WTC11 (cell line): ENCODE measurements around the gene ZFAND3. TPM values are rescaled to one million over a fixed set of nuclear protein-coding genes. Genes with fewer than 3 reads are reported as not detected.

Experiments used
- ARID4B ChIP-seq: sonication (generic); formaldehyde crosslinking; IDR thresholded peaks from 2 replicates; pipeline ENCODE4 v1.8.0; 2023; ENCODE audit warnings: missing genetic modification reagents, mild to moderate bottlenecking, borderline replicate concordance
- ATF2 ChIP-seq: sonication (generic); formaldehyde crosslinking; IDR thresholded peaks from 2 replicates; pipeline ENCODE4 v1.8.1; 2022; ENCODE audit warnings: low read depth, missing genetic modification reagents, borderline replicate concordance
- CBFB ChIP-seq: sonication (generic); formaldehyde crosslinking; IDR thresholded peaks from 2 replicates; pipeline ENCODE4 v1.8.1; 2022; ENCODE audit warnings: mild to moderate bottlenecking, low read depth, missing genetic modification reagents
- ELF4 ChIP-seq: sonication (generic); formaldehyde crosslinking; IDR thresholded peaks from 2 replicates; pipeline ENCODE4 v1.8.1; 2022; ENCODE audit warnings: low read depth, mild to moderate bottlenecking, moderate library complexity, missing genetic modification reagents
- FOXP1 ChIP-seq: sonication (generic); formaldehyde crosslinking; IDR thresholded peaks from 2 replicates; pipeline ENCODE4 v1.8.0; 2022; ENCODE audit warnings: missing genetic modification reagents, mild to moderate bottlenecking, moderate library complexity, borderline replicate concordance
- HMGA2 ChIP-seq: fragments of 250-450 bp; sonication (Bioruptor Pico); IDR thresholded peaks from 2 replicates; pipeline ENCODE4 v1.4.0; 2021; ENCODE audit warnings: mild to moderate bottlenecking, moderate library complexity
- HMGXB4 ChIP-seq: sonication (generic); formaldehyde crosslinking; IDR thresholded peaks from 2 replicates; pipeline ENCODE4 v1.8.1; 2023; ENCODE audit warnings: mild to moderate bottlenecking, moderate library complexity, missing genetic modification reagents
- IRF1 ChIP-seq: sonication (generic); formaldehyde crosslinking; IDR thresholded peaks from 2 replicates; pipeline ENCODE4 v1.8.0; 2023; ENCODE audit warnings: missing genetic modification reagents
- JUN ChIP-seq: sonication (generic); formaldehyde crosslinking; IDR thresholded peaks from 2 replicates; pipeline ENCODE4 v1.8.0; 2023; ENCODE audit warnings: mild to moderate bottlenecking, missing genetic modification reagents
- MAX ChIP-seq: sonication (generic); formaldehyde crosslinking; IDR thresholded peaks from 2 replicates; pipeline ENCODE4 v1.8.0; 2022; ENCODE audit warnings: mild to moderate bottlenecking, missing genetic modification reagents
- NR1H2 ChIP-seq: sonication (generic); formaldehyde crosslinking; IDR thresholded peaks from 2 replicates; pipeline ENCODE4 v1.9.0; 2021; ENCODE audit warnings: mild to moderate bottlenecking, moderate library complexity, missing genetic modification reagents
- NR2C2 ChIP-seq: sonication (generic); formaldehyde crosslinking; IDR thresholded peaks from 2 replicates; pipeline ENCODE4 v1.8.0; 2022; ENCODE audit warnings: mild to moderate bottlenecking, missing genetic modification reagents
- NR3C1 ChIP-seq: sonication (generic); formaldehyde crosslinking; conservative IDR thresholded peaks from 2 replicates; pipeline ENCODE4 v1.8.1; 2023; ENCODE audit warnings: low read depth, mild to moderate bottlenecking, missing genetic modification reagents
- OVOL2 ChIP-seq: fragments of 250-450 bp; sonication (Bioruptor Pico); IDR thresholded peaks from 2 replicates; pipeline ENCODE4 v1.9.0; 2021; ENCODE audit warnings: mild to moderate bottlenecking, borderline replicate concordance
- RORB ChIP-seq: fragments of 250-450 bp; sonication (Bioruptor Pico); IDR thresholded peaks from 2 replicates; pipeline ENCODE4 v1.9.0; 2021; ENCODE audit warnings: mild to moderate bottlenecking
- SMAD4 ChIP-seq: sonication (generic); formaldehyde crosslinking; IDR thresholded peaks from 2 replicates; pipeline ENCODE4 v1.8.0; 2022; ENCODE audit warnings: mild to moderate bottlenecking, missing genetic modification reagents
- ZBTB43 ChIP-seq: sonication (generic); formaldehyde crosslinking; IDR thresholded peaks from 2 replicates; pipeline ENCODE4 v1.8.1; 2023; ENCODE audit warnings: mild to moderate bottlenecking, missing genetic modification reagents
- ZMAT4 ChIP-seq: fragments of 250-450 bp; sonication (Bioruptor Pico); IDR thresholded peaks from 2 replicates; pipeline ENCODE4 v1.9.0; 2021; ENCODE audit warnings: mild to moderate bottlenecking
- ZNF219 ChIP-seq: sonication (generic); formaldehyde crosslinking; IDR thresholded peaks from 2 replicates; pipeline ENCODE4 v1.8.0; 2023; ENCODE audit warnings: missing genetic modification reagents, mild to moderate bottlenecking, borderline replicate concordance
- ZNF425 ChIP-seq: fragments of 250-450 bp; sonication (Bioruptor Pico); conservative IDR thresholded peaks from 2 replicates; pipeline ENCODE4 v1.9.0; 2021; ENCODE audit warnings: mild to moderate bottlenecking
- ZNF532 ChIP-seq: fragments of 250-450 bp; sonication (Bioruptor Pico); IDR thresholded peaks from 2 replicates; pipeline ENCODE4 v1.9.0; 2021; ENCODE audit warnings: mild to moderate bottlenecking, borderline replicate concordance
- ZNF671 ChIP-seq: fragments of 250-450 bp; sonication (Bioruptor Pico); IDR thresholded peaks from 2 replicates; pipeline ENCODE4 v1.8.0; 2021; ENCODE audit warnings: mild to moderate bottlenecking
- total RNA-seq: library from RNA; stranded (reverse); gene quantifications from 3 replicates; pipeline ENCODE4 v1.2.3, GENCODE V29; 2021

The ZFAND3 gene
- total RNA-seq, 1 experiment from 2014 or later, result 50.3 TPM

- no peak for TF ChIP-seq NR2C2 (CRISPR knock-in tag)
- TF ChIP-seq JUN (CRISPR knock-in tag), result no peak
- TF ChIP-seq HMGXB4 (CRISPR knock-in tag), result no peak
- no peak for TF ChIP-seq FOXP1 (CRISPR knock-in tag)
- no peak for TF ChIP-seq ZBTB43 (CRISPR knock-in tag)
- TF ChIP-seq RORB (CRISPR knock-in tag), result no peak
- no peak for TF ChIP-seq ZNF671 (CRISPR knock-in tag)
- TF ChIP-seq ZNF425 (CRISPR knock-in tag), result no peak
- TF ChIP-seq SMAD4, result no peak
- no peak for TF ChIP-seq ATF2 (CRISPR knock-in tag)
- TF ChIP-seq ZMAT4 (CRISPR knock-in tag), result no peak
- no peak for TF ChIP-seq ELF4 (CRISPR knock-in tag)
- 0 out of 2 replicates have a peak, but pooled peaks have one; percentile 0 for TF ChIP-seq MAX
- no peak for TF ChIP-seq OVOL2 (CRISPR knock-in tag)
- no peak for TF ChIP-seq ARID4B (CRISPR knock-in tag)
- no peak for TF ChIP-seq NR3C1 (CRISPR knock-in tag)
- no peak for TF ChIP-seq NR1H2 (CRISPR knock-in tag)
- TF ChIP-seq HMGA2, result no peak
- no peak for TF ChIP-seq CBFB (CRISPR knock-in tag)
- TF ChIP-seq IRF1 (CRISPR knock-in tag), result no peak
- TF ChIP-seq ZNF532 (CRISPR knock-in tag), result no peak
- no peak for TF ChIP-seq ZNF219
These were observed at the start of gene ZFAND3 (continued) for GRCh38 chr6:37819177-37819801.
